ENCODE results near the gene NHEJ1.
A peak's percentile ranks its signal among the peaks of the same experiment; 100 is the strongest.

NHEJ1 gene

DNA sequence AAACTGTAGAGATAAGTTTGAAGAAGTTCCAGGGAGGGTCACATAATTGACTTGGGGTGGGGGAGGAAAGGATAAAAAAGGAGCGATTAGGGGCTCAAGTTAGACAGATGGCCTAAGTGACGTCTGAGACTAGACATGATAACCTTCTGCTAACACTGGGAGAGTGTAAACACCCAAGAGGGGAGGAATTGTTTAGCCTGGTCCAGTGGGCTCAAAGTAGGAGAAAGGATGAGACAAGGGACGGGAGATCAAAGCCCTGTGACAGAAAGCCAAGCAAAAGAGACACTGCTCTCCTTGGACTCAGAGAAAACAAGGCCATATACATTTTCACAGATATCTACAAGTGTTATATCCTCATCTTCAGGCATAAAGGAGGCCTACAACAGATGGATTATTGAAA is 54.4 kb downstream of the NHEJ1 start:
- no peaks in the 10 kb centered on the region for H3K36me3 ChIP-seq (ENCODE audit: control insufficient read depth, low read length)
- no peaks in the 10 kb centered on the region for H3K9me3 ChIP-seq (ENCODE audit: control insufficient read depth, insufficient read depth, low read length)
- H3K4me1 ChIP-seq (ENCODE audit: control insufficient read depth, low read length), result no peaks in the 10 kb centered on the region
- H4K20me1 ChIP-seq (ENCODE audit: control insufficient read depth, insufficient read depth, low read depth, low read length), result peaks cover 5% of the 10 kb centered on the region; the same call in 1 of the 2 replicates
- H3K27ac ChIP-seq (ENCODE audit: low read depth, low read length), result no peak overlapping the region
- H3K4me2 ChIP-seq (ENCODE audit: low read length), result no peak overlapping the region
- no peak overlapping the region for H3K4me3 ChIP-seq (ENCODE audit: low read length)
- H3K79me2 ChIP-seq (ENCODE audit: control insufficient read depth, low read length), result no peaks in the 10 kb centered on the region
- H3K9me2 ChIP-seq (replicated peaks; ENCODE audit: control insufficient read depth, low read length), result no peaks in the 10 kb centered on the region
- no peaks in the 10 kb centered on the region for H3F3A ChIP-seq (ENCODE audit: control insufficient read depth, insufficient read depth)
- H3K27me3 ChIP-seq (ENCODE audit: control insufficient read depth, low read length), result no peaks in the 10 kb centered on the region
- no peak for TF ChIP-seq EZH2phosphoT487 (IDR thresholded peaks at IDR 0.05; ENCODE audit: borderline replicate concordance, low read length)
- TF ChIP-seq, protein P1, sequence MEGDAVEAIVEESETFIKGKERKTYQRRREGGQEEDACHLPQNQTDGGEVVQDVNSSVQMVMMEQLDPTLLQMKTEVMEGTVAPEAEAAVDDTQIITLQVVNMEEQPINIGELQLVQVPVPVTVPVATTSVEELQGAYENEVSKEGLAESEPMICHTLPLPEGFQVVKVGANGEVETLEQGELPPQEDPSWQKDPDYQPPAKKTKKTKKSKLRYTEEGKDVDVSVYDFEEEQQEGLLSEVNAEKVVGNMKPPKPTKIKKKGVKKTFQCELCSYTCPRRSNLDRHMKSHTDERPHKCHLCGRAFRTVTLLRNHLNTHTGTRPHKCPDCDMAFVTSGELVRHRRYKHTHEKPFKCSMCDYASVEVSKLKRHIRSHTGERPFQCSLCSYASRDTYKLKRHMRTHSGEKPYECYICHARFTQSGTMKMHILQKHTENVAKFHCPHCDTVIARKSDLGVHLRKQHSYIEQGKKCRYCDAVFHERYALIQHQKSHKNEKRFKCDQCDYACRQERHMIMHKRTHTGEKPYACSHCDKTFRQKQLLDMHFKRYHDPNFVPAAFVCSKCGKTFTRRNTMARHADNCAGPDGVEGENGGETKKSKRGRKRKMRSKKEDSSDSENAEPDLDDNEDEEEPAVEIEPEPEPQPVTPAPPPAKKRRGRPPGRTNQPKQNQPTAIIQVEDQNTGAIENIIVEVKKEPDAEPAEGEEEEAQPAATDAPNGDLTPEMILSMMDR (IDR thresholded peaks at IDR 0.05; ENCODE audit: low read depth, low read length, poor library complexity, severe bottlenecking), result no peak

DNA sequence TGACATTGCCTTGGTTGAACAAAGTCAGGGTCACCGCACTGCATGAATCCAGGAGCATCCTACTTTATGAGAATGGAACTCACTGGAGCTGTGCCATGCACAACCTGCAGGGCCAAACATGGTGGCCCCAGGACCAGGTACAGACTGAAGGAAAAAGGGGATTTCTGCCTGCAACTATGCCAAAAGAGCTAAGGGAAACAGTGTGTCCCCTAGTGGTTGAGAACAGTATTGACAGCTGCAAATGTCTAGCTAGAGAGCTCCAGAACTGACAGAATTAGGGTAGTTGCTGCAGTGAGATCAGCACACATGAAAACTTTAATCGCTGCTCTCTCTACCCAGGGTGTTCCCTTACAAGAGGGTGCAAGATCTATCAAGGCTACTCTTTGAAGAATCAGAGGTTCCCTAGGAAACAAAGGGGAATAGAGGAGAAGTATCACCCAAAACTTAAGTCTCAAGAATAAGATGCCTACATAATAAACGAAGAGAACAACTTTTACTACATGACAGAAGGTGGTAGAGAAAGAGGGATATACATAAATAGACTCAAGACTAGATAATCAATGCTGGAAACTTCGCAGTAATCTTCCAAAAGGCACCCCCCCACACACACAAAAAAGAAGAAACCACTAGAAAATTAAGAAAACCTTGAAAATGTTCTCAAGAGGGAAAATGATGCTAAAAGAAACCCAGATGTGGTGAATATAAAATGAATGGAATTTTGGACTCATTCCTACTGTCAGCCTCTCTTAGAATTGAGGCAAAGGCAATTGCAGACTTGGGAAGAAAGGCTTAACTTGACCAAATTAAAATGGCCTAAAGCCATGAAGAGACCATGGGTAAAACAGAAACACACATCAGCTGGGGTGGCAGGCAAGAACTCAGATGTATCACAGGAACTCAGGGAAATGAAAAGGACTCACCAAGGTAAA is 56.2 kb downstream of the NHEJ1 start:
- TF ChIP-seq EZH2phosphoT487 (IDR thresholded peaks at IDR 0.05; ENCODE audit: borderline replicate concordance, low read length), result no peak
- TF ChIP-seq, protein P1 (IDR thresholded peaks at IDR 0.05; ENCODE audit: low read depth, low read length, poor library complexity, severe bottlenecking), result peak; percentile 91
- Histone ChIP-seq H3K27ac (ENCODE audit: low read depth, low read length) (no peak overlapping the region), H3K4me1 (ENCODE audit: control insufficient read depth, low read length) (no peaks in the 10 kb centered on the region), H3K4me2 (ENCODE audit: low read length) (no peak overlapping the region), H3K79me2 (ENCODE audit: control insufficient read depth, low read length) (no peaks in the 10 kb centered on the region), H3K36me3 (ENCODE audit: control insufficient read depth, low read length) (no peaks in the 10 kb centered on the region), H3K9me3 (ENCODE audit: control insufficient read depth, insufficient read depth, low read length) (no peaks in the 10 kb centered on the region), H3K9me2 (replicated peaks; ENCODE audit: control insufficient read depth, low read length) (no peaks in the 10 kb centered on the region), H3F3A (ENCODE audit: control insufficient read depth, insufficient read depth) (no peaks in the 10 kb centered on the region), H3K27me3 (ENCODE audit: control insufficient read depth, low read length) (no peaks in the 10 kb centered on the region), H3K4me3 (ENCODE audit: low read length) (no peak overlapping the region), H4K20me1 (ENCODE audit: control insufficient read depth, insufficient read depth, low read depth, low read length) (peaks cover 5% of the 10 kb centered on the region; the same call in 1 of the 2 replicates)

GRCh38 chr2:219099329-219099728 is 61.3 kb downstream of the NHEJ1 start:
- no peak overlapping the region for H3K27ac ChIP-seq (ENCODE audit: low read depth, low read length)
- no peak for TF ChIP-seq EZH2phosphoT487 (IDR thresholded peaks at IDR 0.05; ENCODE audit: borderline replicate concordance, low read length)
- TF ChIP-seq, protein P1 (IDR thresholded peaks at IDR 0.05; ENCODE audit: low read depth, low read length, poor library complexity, severe bottlenecking), result no peak
- H3K4me2 ChIP-seq (ENCODE audit: low read length), result no peak overlapping the region
- no peaks in the 10 kb centered on the region for H3K9me3 ChIP-seq (ENCODE audit: control insufficient read depth, insufficient read depth, low read length)
- H3K4me3 ChIP-seq (ENCODE audit: low read length), result no peak overlapping the region
- H3K79me2 ChIP-seq (ENCODE audit: control insufficient read depth, low read length), result no peaks in the 10 kb centered on the region
- H3K9me2 ChIP-seq (replicated peaks; ENCODE audit: control insufficient read depth, low read length), result no peaks in the 10 kb centered on the region
- H3F3A ChIP-seq (ENCODE audit: control insufficient read depth, insufficient read depth), result no peaks in the 10 kb centered on the region
- no peaks in the 10 kb centered on the region for H3K27me3 ChIP-seq (ENCODE audit: control insufficient read depth, low read length)
- H4K20me1 ChIP-seq (ENCODE audit: control insufficient read depth, insufficient read depth, low read depth, low read length), result peaks cover 1% of the 10 kb centered on the region; the same call in 1 of the 2 replicates
- H3K4me1 ChIP-seq (ENCODE audit: control insufficient read depth, low read length), result no peaks in the 10 kb centered on the region
- no peaks in the 10 kb centered on the region for H3K36me3 ChIP-seq (ENCODE audit: control insufficient read depth, low read length)

Measured in DOHH2 (cell line).